Measurements from ENCODE around the gene ANKIB1.

GRCh38 chr7:92352009-92352408 lies 106.2 kb downstream of the ANKIB1 start:
- no peak for TF ChIP-seq POLR2A (conservative IDR thresholded peaks at IDR 0.05)
- TF ChIP-seq NEUROD1 (IDR thresholded peaks at IDR 0.05; ENCODE audit: borderline replicate concordance, low read depth, low read length, partially characterized antibody): no peak
- no peak for TF ChIP-seq CTCF (IDR thresholded peaks at IDR 0.05 in 2 of 3, conservative IDR thresholded peaks at IDR 0.05 in 1 of 3; ENCODE audit: insufficient read depth in 2 of 3, low read depth in 1 of 3, low read length in 3 of 3)
- no peak for TF ChIP-seq FOXA1 (IDR thresholded peaks at IDR 0.05; ENCODE audit: borderline replicate concordance)
- no peak for TF ChIP-seq FOSL1 (tag; conservative IDR thresholded peaks at IDR 0.05)
- TF ChIP-seq MTF1 (CRISPR knock-in tag; IDR thresholded peaks at IDR 0.05; ENCODE audit: borderline replicate concordance): no peak
- no peak for TF ChIP-seq FOXA3 (CRISPR knock-in tag; conservative IDR thresholded peaks at IDR 0.05 in 1 of 2, IDR thresholded peaks at IDR 0.05 in 1 of 2)
- TF ChIP-seq KLF1 (tag; IDR thresholded peaks at IDR 0.05): no peak
- no peak for TF ChIP-seq MNT (conservative IDR thresholded peaks at IDR 0.05)
- no peak for TF ChIP-seq TRIM25 (IDR thresholded peaks at IDR 0.05; ENCODE audit: borderline replicate concordance)
- no peak for TF ChIP-seq TFE3 (CRISPR knock-in tag; IDR thresholded peaks at IDR 0.05)
- no peak for TF ChIP-seq RNF2 (IDR thresholded peaks at IDR 0.05)

Measured in K562 (cell line).